GM19025 (cell line): Measurements from ENCODE around the gene FAF1.
"Not testable (repeated sequence)": the region's sequence is repeated elsewhere in the genome, so short reads cannot be mapped to it uniquely, and the experiment has no call there.

ENCODE experiments used
- ATAC-seq: cut with Tn5 transposase; IDR thresholded peaks from one replicate; pipeline ENCODE4 v1.9.1; 2021; ENCODE audit warnings: mild to moderate bottlenecking, low read depth, moderate library complexity; ENCODE audit not compliant: unreplicated experiment

FAF1 gene

DNA sequence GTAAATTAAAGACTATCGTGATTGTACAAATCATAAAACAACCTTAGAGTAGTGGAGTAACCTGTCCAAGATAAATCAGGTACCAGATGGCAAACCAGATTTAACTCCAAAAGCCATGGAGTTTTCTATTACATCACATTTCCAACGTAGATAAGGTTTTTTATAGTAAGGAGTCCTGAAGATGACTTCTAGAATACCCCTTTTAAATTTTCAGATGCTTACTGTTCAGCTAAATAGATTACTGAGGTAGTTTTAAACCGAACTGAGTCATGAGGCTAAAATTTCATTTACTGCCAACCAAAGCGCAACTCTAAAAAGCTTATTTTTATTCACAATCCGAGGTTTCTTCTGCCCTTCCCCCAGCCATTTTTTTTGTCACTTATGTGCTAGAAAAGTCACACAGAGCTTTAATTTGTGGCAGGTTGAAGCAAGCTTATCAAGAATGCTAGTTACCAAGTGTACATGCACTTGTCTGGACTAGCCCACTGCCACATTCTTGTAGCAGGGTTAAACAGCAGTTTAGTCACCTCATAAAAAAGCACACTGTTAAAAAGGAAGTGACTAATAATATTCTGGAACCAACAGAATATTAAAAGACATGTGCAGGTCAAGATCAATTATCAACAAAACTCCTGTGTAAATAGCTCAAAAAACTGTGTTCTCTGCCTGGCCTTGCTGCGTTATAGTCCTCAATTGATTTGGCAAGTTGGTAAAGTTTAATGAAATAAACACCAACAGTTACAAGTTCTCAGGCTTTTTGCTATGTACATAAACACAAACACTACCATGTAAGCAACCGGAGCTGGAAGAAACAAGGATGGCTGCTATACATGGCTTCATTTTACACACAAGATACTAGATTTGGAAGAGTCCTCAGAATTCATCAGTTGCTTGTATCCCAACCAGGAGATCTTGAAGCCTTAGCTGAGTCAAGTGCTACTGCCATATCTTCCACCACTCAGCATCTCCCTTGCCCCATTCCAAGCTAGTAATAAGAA is 356.5 kb downstream of the FAF1 start:
- ATAC-seq: no peak

DNA sequence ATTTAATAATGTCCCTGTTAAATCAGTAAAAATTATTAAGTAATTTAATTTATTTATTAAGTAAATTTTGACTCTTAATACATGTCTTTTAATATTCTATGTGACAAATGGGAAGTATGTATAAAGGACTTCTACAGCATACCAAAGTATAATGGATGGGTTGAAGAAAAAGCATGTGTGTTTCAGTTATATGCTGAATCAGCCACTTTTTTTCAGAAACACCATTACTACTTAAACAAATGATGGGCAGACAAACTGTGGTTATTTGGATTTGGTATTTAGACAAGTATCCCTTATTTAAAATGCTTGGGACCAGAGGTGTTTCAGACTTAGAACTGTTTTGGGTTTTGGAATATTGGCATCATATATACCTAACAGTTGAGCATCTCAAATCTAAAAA is 360.5 kb downstream of the FAF1 start:
- ATAC-seq: no peak

DNA sequence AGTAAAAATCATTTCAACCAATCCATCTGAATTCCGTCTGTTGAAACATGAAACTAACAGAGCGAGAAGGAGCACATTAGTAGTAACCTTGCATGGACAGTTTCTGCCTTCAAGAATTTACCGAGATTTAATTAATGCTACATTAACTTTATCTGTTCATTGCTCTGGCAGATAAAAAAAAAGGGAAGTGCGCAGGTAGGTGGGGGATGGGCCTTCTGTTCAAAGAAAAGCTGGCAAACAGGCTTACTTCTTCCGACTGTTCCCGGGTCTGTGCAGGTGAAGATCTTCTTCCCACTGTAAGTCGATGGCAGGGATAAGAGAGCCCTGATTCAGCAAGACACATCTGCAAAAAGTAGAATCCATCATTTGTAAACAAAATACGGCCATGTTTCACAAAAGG is 364.2 kb downstream of the FAF1 start:
- no peak for ATAC-seq

DNA sequence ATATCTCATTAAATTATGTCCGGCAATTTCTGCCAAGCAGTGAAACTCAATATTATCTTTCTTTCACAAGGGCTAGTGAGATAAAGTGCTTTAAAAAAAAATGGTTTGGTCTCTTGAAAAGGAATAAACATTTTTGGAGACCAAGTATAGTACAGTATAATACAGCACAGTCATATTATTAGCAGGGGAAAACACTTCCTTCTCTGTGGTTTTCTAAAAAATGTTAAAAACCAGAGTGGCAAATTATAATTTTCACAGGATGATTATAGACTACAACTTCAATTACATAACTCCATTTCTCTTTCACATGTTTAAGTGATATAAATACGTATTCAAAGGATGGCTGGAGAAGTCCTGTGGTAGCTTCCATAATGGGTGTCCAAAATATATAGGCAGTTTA is 366.6 kb downstream of the FAF1 start:
- ATAC-seq: no peak

DNA sequence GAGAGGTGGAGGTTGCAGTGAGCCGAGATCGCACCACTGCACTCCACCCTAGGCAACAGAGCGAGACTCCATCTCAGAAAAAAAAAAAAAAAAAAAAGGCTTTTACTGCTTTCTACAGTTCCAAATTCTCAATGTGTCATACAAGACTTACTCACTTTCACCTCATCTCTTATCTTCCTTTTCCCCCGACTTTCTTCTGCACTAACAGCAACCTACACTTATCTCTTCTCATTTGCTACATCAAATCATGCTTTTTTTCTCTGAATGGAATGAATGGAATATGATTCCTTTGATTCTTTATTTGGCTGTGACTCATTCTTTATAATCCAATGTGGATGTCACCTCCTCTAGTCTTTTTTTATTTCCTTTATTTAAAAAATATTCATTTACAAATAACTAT is 368.5 kb downstream of the FAF1 start:
- no peak for ATAC-seq

DNA sequence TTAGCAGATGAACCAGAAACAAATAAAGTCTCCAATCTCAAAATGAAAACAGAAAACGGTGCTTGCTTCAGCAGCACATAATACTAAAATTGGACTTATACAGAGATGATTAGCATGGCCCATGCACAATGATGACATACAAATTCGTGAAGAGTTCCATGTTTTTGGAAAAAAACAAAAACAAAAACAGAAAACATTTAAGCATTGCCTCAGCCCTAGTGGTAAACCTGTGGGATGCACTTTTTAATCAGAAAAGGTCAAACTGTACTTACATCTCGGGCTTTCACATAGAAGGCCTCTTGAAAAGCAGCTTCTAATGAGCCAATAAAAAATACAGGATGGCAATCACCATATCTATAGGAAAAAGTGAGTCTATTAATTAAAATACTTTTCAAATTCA is 377.7 kb downstream of the FAF1 start:
- ATAC-seq: no peak

DNA sequence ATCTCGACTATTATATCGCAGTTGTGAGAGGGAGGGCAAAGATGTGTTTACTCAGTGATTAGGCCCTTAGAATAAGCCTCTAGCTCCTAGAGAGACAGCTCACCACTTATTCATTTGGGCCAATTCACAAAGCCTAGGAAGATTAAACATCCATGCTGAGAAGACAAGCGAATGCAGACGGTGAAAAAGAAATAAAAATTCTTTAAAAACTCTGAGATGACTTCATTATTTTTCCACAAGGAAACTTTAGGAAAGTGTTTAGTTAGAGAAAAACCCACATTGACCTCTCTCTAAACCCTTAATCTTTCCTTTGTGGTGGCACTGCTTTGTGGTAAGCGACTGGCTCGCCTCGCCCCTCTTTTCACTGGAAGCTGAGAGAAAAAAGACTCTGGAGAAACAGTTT is 390.0 kb downstream of the FAF1 start:
- ATAC-seq: no peak

DNA sequence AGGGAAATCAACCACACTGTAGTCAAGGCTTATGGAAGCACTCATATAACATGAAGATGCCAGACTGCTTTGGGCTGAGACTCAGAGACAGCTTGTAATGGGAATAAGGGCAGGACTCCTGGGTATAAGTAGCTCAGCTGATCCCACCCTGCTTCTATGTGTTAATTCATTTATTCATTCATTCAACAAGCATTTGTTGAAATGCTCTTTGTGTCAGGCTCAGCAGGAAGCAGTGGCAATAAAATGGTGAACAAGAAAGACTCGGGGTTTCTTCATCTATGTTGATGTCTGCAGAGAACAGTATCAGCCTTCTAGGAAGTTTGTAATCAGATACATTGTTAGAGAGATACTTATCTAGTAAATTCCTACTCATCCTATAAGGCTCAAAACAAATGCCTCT is 391.3 kb downstream of the FAF1 start:
- ATAC-seq: no peak

DNA sequence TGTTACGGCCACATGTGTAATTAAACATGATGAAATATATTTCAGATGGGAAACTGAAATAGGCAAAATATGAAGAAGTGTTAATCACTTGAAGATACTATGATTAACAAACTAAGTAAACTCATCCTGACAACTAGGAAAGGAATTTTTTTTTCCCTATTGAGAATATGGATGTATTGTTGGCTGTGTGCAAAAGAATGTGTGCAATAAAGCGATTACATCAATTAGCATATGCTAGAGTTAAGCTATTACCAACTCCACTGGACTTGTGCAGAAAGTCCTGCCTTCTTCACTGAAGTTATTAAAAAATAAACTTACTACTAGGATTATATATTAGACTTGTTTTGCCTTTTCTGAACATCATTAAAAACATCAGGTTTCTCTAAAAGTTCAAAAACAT is 393.7 kb downstream of the FAF1 start:
- no peak for ATAC-seq

DNA sequence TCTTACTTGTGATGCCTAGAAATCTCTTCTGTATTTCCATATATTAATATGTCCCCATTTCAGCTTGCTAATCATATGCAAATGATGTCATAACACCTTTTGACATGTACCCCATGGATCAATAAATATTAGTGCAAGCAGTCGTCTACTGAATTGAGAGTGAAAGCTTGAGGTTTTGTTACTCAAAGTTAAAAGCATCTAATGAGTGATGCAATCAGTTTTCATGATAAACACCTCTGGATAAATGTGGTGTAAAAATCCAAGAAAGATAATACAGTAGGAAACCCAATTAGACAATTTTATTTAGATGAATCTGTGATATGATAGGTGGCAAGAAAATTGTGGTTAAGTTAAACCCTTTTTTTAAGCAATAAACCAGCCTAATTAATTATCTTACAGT is 395.6 kb downstream of the FAF1 start:
- ATAC-seq: no peak

DNA sequence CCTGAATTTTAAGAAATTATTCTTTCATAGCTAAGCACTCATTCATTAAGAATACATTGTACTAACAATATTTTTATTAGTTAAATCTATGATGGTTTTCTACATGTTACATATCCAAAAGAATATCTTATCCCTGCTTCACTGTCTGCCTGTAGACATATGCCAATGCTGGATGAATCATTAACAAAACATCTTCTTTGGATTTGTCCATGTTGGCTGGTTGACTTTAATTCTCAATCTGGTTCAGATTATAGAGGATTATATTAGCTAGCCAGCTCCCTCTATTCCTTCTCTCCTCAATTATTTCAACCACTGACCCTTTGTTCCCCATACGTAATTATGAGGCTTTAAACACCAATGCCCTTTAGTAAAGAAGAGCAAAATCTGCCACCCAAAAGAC is 398.0 kb downstream of the FAF1 start:
- ATAC-seq: no peak

DNA sequence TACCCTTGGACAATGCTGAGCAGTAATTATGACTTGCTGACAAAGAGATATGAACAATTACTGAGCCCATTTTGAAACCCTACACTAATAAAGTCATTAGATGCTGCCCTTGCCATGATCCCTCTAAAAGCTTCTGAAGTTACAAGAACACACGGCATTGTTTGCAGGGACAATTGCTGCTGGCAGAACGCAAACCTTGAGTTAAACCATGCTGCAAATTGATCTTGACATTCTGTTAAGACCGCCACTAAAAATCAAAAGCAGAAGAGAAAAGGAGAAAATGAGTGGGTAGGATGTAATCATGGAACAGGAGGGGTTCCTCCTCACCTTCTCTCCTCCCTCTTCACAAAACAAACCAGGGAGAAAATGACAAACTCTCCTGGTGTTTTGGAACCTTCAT is 400.6 kb downstream of the FAF1 start:
- ATAC-seq: no peak

DNA sequence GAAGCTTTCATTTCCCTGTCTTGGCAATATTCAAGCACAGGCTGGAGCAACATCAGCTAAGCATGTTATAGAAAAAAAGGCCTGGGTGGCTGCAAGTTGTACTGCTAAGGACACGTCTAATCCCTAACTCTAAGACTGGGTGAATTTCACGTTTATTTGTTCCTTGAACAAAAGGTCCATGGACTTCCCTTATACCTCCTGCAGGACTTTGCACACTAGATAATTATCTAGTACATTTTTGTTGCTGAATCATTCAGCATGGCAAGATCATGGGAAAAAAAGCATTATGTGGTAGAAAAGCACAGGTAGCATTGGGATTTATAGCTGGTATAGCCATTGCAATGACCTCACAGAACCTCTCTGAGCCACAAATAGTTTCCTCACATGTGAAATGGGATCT is 406.1 kb downstream of the FAF1 start:
- ATAC-seq: no peak

DNA sequence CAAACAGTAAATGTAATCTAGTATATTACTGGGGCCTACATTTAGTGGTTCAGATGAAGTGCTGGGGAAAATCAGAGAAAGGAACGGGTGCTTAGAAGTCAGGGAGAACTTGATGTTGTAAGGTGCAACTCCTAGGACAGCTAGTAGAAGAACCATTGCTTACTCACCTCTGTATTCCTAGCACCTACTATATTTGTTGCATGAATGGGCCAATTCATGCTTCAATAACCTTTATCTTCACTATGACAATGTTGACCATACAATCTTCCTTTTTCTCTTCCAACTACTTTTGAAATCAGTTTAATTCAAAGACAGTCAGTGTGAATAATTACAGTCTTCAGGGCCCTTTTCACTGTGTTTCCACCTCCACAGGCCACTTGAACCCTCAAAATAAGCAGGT is 411.8 kb downstream of the FAF1 start:
- no peak for ATAC-seq

DNA sequence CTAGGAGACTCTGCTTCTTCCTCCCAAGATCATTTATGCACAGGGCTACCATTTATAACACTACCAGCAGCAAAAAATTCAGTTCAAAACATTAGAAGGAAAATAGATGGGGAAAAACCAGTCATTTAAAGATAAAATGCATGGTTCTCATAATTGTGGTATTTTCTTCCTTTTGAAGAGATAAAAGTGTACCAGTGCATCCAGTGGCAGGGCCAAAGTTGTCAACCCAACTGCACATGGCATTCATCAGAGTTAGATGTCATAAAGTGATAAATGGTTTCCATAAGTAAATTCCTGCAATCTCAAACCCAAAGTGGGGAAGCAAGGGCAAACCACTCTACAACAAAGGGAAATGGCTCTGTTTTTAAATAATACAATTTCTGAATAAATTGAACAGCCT is 417.7 kb downstream of the FAF1 start:
- no peak for ATAC-seq

DNA sequence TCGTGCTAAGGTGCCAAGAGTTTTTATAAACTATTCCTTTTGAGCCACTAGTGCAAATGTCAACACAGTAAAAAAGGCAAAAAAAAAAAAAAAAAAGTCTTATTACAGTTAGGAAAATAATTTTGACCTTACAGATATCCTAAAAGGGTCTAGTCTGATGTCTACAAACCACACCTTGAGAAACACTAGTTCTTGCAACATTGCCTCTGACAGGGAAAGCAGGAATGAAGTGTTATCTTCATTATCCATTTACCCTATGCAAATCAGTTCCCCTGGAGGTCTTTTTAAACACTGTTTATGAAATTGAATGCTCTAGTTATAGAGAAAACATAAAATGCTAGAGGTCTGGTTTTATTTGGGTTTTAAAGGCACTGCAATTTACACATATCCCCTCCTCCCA is 421.6 kb downstream of the FAF1 start:
- no peak for ATAC-seq

DNA sequence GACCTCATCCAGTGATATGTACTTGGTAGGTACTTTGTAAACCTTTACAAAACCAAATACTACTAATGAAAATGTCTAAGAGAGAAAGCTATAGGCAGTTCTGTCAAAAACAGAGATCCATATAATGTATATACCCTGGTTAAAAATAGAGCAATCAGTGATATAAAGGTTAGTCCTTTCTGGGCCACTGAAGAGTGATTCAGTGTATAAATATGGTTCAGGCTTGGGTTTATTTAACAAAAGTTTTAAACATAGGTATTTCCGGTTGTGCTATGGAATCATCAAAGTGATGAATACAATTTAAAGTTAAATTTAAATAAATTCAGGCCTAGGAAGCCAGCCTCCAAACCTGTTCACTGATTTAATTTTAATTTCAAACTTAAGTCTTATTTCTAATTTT is 428.5 kb downstream of the FAF1 start:
- ATAC-seq: no peak

DNA sequence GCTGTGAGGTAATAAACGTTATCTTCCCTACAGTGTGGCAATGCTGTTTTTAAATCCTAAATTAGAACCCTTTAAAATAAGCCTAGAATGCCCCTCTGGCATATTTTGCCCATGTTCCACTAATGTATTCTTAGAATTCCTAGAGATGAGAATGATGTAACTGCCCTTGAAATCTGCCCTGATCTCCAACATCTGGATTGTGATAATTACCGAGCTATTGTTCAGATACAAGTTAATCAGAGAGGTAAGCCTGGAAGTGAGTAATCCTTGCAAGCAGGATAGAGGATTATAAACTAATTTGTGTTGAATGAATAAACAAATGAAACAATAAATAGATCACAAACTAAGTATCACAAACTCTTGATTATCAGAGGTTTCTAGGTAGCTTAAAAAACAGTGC is 429.0 kb downstream of the FAF1 start:
- no peak for ATAC-seq

DNA sequence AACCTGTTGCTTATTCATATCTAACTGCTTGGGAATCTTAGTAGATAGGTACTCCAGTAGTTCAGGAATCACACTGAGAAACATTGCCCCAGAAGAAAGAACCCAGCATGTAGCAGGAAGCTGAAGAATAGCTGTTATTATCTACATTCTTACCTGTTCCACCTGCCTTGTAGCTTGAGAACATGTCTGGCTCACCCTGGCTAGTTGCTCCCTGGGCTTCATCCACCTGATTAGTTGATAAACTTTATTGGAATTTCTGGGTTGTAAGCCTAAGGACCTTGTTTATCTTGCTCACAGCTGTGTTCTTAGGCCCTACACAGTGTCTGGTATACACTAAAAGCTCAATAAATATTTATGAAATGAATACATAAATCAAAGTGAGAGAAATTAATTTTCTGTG is 430.6 kb downstream of the FAF1 start:
- ATAC-seq: no peak

DNA sequence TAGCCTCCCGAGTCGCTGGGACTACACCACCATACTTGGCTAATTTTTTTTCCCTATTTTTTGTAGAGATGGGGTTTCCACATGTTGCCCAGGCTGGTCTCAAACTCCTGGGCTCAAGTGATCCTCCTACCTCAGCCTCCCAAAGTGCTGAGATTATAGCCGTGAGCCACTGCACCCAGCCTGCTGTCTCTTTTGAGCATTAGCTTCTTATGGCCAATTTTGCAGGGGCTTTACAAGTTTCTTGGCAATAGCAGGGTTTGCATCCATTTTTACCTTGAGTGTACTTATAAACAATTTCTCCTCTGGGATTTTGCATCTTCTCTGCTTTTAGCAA is 432.1 kb downstream of the FAF1 start:
- not testable (repeated sequence) for ATAC-seq

DNA sequence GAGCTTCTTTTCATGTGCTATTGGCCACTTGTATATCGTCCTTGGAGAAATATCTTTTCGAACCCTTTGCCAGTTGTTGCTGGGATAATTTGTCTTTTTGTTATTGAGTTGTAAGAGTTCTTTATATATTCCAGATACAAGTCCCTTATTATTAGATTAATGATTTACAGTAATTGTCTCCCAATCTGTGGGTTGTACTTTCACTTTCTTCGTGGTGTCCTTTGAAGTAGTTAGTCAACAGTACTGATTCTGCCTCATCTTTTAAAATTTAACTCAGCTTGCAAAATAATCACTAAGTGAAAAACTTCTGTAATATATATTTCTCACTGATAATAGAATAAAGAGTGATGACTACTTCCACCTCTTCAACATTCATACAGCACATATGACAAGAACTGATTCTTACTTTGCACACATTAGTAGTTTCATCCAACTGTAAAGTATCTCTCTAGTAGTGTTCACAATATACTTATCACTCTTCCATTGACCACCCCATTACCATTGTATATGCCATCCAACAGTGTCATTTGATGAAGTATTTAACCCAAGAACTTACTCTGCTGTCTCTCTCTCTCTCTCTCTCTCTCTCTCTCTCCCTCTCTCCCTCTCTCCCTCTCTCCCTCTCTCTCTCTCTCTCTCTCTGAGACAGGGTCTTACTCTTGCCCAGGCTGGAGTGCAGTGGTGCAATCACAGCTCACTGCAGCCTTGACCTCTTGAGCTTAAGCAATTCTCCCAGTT is 432.6 kb downstream of the FAF1 start:
- ATAC-seq: peak; percentile 48

DNA sequence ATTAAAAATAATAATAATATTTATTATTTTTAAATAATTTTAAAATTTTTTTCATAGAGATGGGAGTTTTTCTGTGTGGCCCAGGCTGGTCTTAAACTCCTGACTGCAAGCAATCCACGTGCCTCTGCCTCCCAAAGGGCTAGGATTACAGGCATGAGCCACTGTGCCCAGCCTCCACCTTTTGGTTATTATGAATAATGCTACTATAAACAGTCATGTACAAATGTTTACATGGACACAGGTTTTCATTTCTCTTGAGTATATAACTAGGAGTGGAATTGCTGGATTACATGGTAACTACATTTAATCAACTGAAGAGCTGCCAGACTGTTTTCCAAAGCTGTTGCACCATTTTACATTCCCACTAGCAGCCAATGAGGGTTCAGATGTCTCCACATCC is 433.6 kb downstream of the FAF1 start:
- no peak for ATAC-seq
